ENCODE data around the gene SLIT3.
"Not testable (repeated sequence)": the region's sequence is repeated elsewhere in the genome, so short reads cannot be mapped to it uniquely, and the experiment has no call there.

The SLIT3 gene

DNA sequence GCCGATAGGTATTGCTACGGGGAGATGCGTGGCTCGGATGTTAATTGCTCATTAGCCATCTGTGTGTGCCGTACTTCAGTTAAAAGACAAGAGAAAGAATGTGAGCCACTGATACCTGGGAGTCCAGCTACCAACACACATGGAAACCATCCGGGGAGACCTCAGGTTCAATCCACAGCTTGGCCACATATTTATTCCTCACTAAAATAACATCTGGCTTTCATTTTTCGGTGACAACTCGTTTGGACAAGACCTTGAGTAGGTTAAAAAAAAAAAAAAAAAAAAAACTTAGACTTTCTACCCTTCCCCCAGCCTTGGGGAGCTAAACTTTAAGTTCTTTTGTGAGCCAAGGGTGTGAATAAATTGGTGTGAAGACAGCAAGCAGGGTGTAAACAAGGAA, 84.1 kb downstream of the SLIT3 start:
- DNase-seq, result no peak

DNA sequence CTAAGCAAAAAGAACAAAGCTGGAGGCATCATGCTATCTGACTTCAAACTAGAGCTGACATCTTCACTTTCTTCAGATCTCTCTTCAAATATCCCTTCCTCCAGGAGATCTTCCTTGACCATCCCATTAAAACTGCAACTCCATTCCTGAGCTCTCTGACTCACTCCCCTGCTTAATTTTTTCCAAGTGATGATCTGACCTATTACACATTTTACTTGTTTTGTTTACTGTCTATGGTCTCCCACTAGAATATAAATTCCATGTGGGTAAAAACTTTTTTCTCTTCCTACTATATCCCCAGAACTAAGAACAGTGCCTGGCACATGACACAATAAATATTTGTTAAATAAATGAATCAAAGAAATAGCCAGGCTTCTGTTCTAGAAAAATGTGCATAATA, 87.5 kb downstream of the SLIT3 start:
- no peak for DNase-seq

GRCh38 chr5:169211761-169212160, 89.2 kb downstream of the SLIT3 start:
- not testable (repeated sequence) for DNase-seq

DNA sequence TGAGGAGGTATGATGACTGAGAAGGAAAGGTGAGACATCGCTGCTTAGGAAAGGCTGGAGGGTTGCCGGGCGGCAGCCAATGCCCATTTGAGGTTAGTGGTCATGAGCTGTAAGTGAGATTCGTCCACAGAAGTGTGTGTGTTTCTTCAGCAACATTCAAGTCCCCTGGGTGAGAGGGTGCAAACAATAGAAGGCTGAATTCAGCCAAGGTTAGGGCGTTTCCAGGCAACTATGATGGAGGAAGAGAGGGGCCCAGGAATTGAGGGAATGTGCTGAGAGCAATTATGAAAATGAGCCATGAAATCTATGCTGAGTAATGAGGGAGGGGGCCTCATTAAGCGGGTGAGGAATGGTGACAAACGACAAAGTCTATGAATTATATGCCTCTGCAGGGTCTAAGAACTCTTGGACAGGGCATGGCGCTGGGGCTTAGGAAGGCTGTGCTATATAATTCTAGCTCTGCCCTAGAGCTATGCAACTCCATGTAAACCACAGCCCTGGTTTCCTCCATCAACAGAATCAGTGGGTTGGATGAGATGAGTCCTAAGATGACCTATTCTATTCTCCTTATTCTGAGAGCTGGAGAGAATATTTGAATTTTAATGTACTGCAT, 96.0 kb downstream of the SLIT3 start:
- DNase-seq, result no peak

DNA sequence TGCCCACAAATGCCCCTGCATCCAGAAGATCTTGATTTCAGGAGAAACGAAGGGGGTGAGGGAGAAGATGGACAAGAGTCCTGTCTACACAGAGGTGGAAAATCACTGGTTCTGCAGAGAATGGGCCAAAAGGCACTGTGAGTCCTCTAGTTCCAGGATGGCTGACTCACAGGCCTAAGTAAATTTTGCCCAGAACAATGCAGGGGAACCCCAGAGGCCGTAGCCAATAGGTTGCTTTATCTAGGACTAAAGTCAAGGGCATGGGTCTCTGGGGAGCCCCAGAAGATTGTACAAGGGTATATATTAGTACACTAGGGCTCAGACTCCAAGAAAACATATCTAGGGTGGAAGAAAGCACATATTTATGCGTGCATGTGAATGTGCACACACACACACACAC, 98.0 kb downstream of the SLIT3 start:
- no peak for DNase-seq

GRCh38 chr5:169201597-169201996, 99.3 kb downstream of the SLIT3 start:
- DNase-seq, result no peak

DNA sequence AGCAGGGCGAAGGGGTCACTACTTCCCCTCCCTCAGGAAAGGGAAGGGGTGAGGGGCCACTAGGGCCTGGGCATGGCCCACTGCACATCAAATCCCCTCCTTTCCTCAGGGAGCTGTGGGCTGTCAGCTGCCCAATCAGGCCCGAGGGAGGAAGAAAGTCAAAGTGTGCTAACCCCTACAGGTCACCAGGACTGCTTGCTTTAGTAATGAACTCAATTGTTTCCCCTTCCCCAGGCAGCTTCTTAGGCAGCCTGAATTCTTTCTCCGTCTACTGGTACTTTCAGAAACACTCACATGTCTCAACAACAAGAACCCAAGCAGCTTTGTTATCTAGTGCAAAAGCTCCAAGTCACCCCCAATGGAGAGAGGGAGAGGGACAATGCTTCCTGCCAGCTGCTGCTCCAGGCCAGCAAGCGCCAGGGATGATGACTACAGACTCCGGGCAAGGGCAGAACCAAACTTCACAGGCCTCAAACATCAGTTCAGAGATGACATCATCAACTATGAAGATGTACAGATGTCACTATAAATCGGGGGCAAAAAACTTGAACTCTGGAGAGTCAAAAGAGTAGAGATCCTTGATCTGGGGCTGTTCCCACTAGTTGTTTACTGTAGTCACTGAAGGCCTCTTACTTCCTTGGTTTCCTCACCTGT, 100.7 kb downstream of the SLIT3 start:
- no peak for DNase-seq

- DNase-seq, result no peak
These were observed 103.6 kb downstream of the SLIT3 start for GRCh38 chr5:169197343-169197742.

GRCh38 chr5:169196059-169196458, 104.9 kb downstream of the SLIT3 start:
- DNase-seq, result no peak

DNA sequence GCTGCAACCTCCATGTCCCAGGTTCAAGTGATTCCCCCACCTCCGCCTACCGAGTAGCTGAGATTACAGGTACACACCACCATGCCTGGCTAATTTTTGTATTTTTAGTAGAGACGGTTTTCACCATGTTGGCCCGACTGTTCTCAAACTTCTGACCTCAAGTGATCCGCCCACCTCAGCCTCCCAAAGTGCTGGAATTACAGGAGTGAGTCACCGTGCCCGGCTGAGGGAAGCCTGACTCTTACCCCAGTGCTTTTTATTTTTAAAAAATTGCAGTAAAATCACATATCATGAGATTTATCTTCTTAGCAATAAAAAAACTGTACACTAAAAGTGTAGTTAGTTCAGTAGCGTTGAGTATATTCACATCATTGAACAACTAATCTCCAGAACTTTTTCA, 105.3 kb downstream of the SLIT3 start:
- no peak for DNase-seq

DNA sequence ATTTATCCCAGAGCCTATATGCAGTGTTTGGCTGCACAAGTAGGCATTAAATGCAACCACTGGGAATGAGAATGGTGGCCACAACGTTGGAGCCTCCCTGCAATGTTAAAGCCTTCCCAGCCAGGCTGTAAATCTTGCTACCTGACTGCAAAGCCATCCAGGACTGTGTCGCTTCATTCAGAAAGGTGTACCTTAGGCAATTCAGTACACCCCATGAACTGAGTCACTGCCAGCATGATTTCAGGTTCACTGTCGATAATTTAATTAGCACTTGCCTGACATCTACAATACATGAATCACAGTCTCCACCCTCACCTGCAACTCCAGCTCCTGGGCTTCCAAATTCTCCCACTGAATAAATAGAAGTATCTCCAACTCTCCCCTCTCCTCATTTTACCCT, 108.4 kb downstream of the SLIT3 start:
- DNase-seq, result no peak

DNA sequence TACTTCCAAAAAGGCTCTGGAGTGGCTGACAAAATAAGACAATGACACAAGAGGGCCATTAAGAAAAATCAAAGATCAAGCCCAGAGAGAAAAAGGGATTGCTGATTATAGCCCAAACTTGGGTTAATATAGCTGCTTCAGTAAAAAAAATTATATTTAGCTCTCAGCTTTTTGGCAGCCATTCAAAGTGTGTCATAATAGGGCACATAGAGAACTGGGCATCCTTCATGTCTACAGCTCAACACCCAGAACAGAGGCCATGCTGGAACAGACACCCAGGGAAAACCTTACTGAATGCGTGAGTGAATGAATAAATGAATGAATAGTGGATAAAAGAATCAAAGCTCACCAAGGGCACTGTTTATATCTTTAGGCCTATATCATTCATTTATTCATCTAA, 110.1 kb downstream of the SLIT3 start:
- no peak for DNase-seq

GRCh38 chr5:169185626-169186025, 115.3 kb downstream of the SLIT3 start:
- DNase-seq, result no peak

DNA sequence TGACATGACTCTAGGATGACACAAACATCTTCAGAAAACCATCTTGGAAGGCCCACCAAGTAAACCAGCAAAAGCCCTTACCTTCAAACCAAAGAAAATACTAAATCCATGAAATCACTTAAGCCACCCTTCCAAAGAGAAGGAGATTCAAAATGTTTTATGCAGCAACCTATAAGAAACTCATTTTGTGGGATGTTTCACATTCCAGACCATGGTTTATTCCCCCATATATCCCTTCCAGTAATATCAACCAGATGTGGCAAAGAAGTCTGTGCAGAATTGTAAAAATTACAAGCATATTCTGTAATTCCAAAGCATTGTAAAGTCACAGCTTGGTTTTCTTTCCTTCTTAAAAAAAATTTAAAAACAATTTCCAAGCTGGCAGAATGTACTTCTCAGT, 117.4 kb downstream of the SLIT3 start:
- no peak for DNase-seq

DNA sequence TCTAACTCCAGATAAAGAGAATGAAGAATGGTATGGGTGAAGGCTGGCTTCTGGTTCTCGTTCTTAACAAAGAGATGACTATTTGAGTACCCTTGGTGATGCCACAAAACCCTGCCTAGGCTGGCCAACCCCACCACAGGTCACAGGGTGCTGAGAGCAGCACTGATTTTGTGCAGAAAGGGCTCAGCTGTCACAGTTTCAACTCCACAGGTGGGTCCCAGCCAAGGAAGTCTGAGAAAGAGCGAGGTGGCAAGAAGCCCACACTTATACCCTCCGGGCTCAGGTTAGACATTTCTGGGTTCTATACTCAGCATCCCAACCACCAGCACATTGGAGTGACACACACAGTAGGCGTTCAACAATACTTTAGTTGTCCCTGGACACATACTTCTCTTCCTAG, 118.1 kb downstream of the SLIT3 start:
- DNase-seq, result no peak

- DNase-seq, result no peak
These were observed 119.1 kb downstream of the SLIT3 start for GRCh38 chr5:169181814-169182213.

DNA sequence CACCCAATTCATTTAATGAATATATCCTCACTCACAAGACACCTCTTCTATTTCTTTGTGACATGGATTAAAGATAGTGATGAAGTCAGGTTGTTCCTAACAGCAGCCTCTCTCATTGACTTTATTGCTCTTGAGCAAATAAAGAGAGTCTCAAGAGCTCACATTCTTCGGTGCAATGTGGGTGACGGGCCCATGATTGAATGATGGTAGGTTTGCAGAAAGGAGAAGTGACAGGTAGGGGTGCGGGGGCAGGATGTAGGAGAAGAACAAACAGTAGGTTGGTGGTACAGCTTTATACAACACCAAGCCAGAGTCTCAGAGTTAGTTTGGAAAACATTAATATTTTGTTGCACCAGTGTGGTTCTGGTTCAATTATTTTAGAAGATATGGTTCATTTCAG, 122.2 kb downstream of the SLIT3 start:
- DNase-seq, result no peak

DNA sequence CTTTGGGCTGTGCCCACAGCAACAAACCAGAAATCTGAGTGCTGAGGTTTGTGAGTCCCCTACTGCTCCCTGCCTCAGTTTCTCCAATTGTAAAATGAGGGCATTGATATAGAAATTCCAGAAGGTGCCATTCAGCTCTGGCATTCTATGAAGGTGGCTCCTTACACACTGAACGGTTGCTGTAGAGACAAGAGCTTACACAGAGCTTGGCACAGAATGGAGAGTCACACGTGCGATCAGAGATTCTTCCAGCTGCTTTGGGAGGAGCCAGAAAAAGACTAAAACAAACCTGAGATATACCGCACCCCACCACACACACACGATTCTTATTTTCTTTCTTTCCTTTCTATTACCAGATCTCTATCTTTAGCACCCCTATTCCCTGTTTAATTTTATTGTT, 122.7 kb downstream of the SLIT3 start:
- no peak for DNase-seq

DNA sequence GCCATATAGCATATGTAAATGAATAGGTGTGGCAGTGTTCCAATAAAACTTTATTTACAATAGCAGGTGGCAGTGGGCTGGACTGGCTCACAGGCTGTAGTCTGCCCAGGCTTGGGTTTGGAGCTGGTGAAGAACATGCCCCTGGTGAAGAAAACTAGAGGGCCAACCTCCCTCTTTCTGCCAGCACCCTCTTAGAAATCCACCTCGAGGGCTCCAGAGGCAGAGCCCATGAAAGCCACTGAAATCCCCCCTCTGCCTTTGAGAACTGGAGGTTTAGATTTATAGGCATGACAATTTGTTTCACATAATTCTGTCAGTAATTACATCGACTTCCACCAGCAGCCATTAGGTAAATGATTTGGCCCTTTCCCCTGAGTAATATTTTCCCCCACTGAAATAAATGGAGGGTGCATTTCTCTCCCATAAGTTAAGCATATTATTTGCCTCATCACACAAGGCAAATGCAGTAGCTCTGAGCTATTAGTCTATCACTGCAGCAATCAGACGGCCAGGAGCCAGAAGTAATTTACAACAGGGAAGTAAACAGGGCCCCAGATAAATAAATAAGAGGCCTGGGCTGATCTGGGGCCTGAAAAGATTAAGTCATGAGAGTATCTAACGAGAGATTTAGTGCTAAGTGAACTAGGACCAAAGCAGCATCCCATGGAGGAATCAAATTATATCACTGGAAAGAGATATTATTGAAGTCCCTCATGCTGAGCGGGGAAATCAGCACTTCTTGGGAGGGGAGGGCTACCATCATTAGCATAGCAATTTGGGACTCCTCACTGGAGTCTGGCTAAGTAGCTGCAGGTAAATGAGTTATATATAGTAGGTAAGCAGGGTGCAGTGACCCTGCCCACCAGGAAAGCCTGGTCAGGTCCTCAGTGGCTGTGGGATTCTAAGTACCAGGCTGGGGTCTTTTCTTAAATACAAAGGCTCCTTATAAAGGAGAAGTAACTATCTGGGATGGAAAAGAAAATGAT, 123.9 kb downstream of the SLIT3 start:
- DNase-seq, result no peak

DNA sequence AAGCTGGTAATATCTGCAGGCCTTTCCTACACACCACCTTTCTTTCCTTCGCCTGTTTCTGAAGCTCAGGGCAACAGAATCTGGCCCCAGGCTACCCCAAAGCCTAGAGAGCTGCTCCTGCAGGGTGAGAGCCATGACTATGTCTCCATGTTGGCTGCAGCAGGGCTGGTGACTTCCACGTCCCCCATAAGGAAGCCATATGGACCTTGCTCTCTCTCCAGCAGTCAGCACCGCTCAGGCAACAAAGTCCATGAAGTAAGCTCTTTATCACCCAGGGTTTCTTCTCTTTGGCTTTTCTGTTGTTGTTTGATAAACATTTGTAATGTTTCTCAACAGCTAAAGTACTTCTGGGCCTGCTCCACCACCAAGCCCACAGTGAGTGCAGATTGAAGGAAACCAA, 125.2 kb downstream of the SLIT3 start:
- no peak for DNase-seq

DNA sequence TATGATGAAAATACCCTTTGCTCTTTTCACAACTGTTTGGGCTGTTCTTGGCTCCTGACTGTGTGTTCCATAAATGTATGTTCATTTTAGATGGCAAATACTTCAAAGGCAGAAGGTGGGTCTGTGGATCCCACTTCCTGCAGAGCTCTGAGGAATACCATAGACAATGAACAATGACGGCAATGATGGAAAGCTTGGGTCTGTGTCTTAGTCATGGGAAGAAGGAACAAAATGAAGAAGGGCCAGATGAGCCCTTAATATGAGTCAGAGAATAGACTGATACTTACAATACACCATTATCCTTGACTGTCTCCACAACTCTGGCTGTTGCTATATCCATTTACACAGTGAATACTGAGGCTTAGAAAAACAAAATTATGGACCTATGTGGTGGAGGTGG, 126.0 kb downstream of the SLIT3 start:
- no peak for DNase-seq

DNA sequence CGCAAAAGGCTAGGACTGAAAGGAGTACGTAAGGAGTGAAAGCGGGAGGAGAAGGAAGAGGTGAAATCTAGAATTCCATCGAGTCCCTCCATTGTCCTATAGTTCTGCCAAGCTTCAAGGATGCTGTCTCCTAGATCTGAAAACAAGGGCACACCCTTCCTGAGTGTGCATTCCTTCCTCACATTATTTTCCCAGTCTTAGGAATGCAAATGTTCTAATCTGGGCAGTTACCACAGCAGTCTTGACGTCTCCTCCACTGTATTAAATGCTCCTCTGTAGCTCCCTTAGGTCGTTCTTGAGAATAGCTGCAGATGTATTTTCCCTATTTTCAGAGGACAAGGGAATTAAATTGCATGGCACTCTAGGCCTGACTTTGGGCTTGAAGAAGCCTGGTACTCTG, 127.6 kb downstream of the SLIT3 start:
- no peak for DNase-seq

GRCh38 chr5:169171515-169171914, 129.4 kb downstream of the SLIT3 start:
- DNase-seq, result no peak

DNA sequence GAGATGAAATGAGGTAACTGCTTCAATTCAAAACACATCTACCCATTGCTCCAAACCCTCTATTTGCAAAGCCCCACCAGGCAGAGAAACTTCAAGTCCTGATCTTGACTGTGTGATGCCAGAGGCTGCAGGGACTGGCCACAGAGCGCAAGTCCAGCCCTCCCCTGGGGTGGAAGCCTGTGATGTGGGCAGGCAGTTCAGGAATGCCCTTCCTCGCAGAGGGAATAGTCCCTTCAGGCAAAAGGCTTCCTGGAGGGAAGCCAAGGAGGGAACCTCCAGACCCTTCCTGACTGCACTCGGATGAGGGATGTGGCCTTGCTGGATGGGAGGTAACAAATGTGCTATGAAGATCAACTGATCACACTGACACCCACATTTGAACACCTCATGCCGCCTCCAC, 131.2 kb downstream of the SLIT3 start:
- no peak for DNase-seq

All from right hindlimb (tissue), 1 donor.